Nephron (organoid): ENCODE results near the gene GPC5.

Experiments used
- H3K27ac Mint-ChIP-seq, 3 experiments: 2 replicates each; pipeline ENCODE4 v1.8.0; 2020; ENCODE audit warnings: mixed read lengths in 3 of 3, mild to moderate bottlenecking in 2 of 3, moderate library complexity in 1 of 3
- H3K27me3 Mint-ChIP-seq: 2 replicates; pipeline ENCODE4 v1.8.0; 2021; ENCODE audit warnings: low read depth, mild to moderate bottlenecking, moderate library complexity, mixed read lengths
- H3K36me3 Mint-ChIP-seq: 2 replicates; pipeline ENCODE4 v1.8.0; 2020; ENCODE audit warnings: low read depth, mixed read lengths
- H3K4me1 Mint-ChIP-seq: 2 replicates; pipeline ENCODE4 v1.8.0; 2020; ENCODE audit warnings: mixed read lengths
- H3K4me3 Mint-ChIP-seq, 3 experiments: 2 replicates each; pipeline ENCODE4 v1.8.0; 2020; ENCODE audit warnings: mild to moderate bottlenecking in 3 of 3, mixed read lengths in 3 of 3, moderate library complexity in 2 of 3
- H3K9me3 Mint-ChIP-seq: 2 replicates; pipeline ENCODE4 v1.8.0; 2020; ENCODE audit warnings: mixed read lengths
- CTCF ChIP-seq, 3 experiments: fragments of 200-600 bp; sonication (generic); IDR thresholded peaks; one replicate each; pipeline ENCODE4 v1.5.0; 2021; ENCODE audit warnings: antibody characterized with exemption in 3 of 3; ENCODE audit not compliant: unreplicated experiment in 3 of 3

GPC5 gene

GRCh38 chr13:92412996-92413395 is 1014.6 kb downstream of the GPC5 start:
- no peak for TF ChIP-seq CTCF (IDR thresholded peaks at IDR 0.05; ENCODE audit: unreplicated experiment in 3 of 3)
- Mint-ChIP-seq H3K9me3 (no peaks in the 10 kb centered on the region), H3K27ac (no peak overlapping the region), H3K36me3 (no peaks in the 10 kb centered on the region), H3K27me3 (no peaks in the 10 kb centered on the region), H3K4me1 (no peaks in the 10 kb centered on the region), H3K4me3 (no peak overlapping the region)

- H3K27me3 Mint-ChIP-seq, result no peaks in the 10 kb centered on the region
- H3K9me3 Mint-ChIP-seq, result no peaks in the 10 kb centered on the region
- H3K36me3 Mint-ChIP-seq, result no peaks in the 10 kb centered on the region
- H3K4me1 Mint-ChIP-seq, result no peaks in the 10 kb centered on the region
- no peak overlapping the region for H3K4me3 Mint-ChIP-seq
- no peak overlapping the region for H3K27ac Mint-ChIP-seq
- no peak for TF ChIP-seq CTCF (IDR thresholded peaks at IDR 0.05; ENCODE audit: unreplicated experiment in 3 of 3)
These were observed 1015.0 kb downstream of the GPC5 start for GRCh38 chr13:92413452-92413851.

GRCh38 chr13:92414851-92415250 is 1016.4 kb downstream of the GPC5 start:
- no peak for TF ChIP-seq CTCF (IDR thresholded peaks at IDR 0.05; ENCODE audit: unreplicated experiment in 3 of 3)
- Mint-ChIP-seq H3K27ac (no peak overlapping the region), H3K27me3 (no peaks in the 10 kb centered on the region), H3K4me3 (no peak overlapping the region), H3K36me3 (no peaks in the 10 kb centered on the region), H3K4me1 (no peaks in the 10 kb centered on the region), H3K9me3 (no peaks in the 10 kb centered on the region)

- no peak overlapping the region for H3K4me3 Mint-ChIP-seq
- no peak for TF ChIP-seq CTCF (IDR thresholded peaks at IDR 0.05; ENCODE audit: unreplicated experiment in 3 of 3)
- no peak overlapping the region for H3K27ac Mint-ChIP-seq
- H3K4me1 Mint-ChIP-seq, result no peaks in the 10 kb centered on the region
- no peaks in the 10 kb centered on the region for H3K36me3 Mint-ChIP-seq
- no peaks in the 10 kb centered on the region for H3K9me3 Mint-ChIP-seq
- H3K27me3 Mint-ChIP-seq, result no peaks in the 10 kb centered on the region
These were observed 1017.4 kb downstream of the GPC5 start for GRCh38 chr13:92415781-92416180.

GRCh38 chr13:92418818-92419412 is 1020.5 kb downstream of the GPC5 start:
- no peaks in the 10 kb centered on the region for H3K4me1 Mint-ChIP-seq
- H3K36me3 Mint-ChIP-seq, result no peaks in the 10 kb centered on the region
- H3K4me3 Mint-ChIP-seq, result no peak overlapping the region
- TF ChIP-seq CTCF (IDR thresholded peaks at IDR 0.05; ENCODE audit: unreplicated experiment in 3 of 3), result no peak
- H3K27ac Mint-ChIP-seq, result no peak overlapping the region
- no peaks in the 10 kb centered on the region for H3K27me3 Mint-ChIP-seq
- H3K9me3 Mint-ChIP-seq, result no peaks in the 10 kb centered on the region

GRCh38 chr13:92429231-92429630 is 1030.8 kb downstream of the GPC5 start:
- no peak overlapping the region for H3K4me3 Mint-ChIP-seq
- no peaks in the 10 kb centered on the region for H3K9me3 Mint-ChIP-seq
- no peak for TF ChIP-seq CTCF (IDR thresholded peaks at IDR 0.05; ENCODE audit: unreplicated experiment in 3 of 3)
- H3K4me1 Mint-ChIP-seq, result no peaks in the 10 kb centered on the region
- H3K36me3 Mint-ChIP-seq, result no peaks in the 10 kb centered on the region
- H3K27ac Mint-ChIP-seq, result no peak overlapping the region
- H3K27me3 Mint-ChIP-seq, result no peaks in the 10 kb centered on the region
